ENCODE measurements around the gene SIRT3. TPM values are rescaled to one million over a fixed set of nuclear protein-coding genes. Genes with fewer than 3 reads are reported as not detected.

SIRT3 gene
- total and polyA plus RNA-seq, 2 of the 13 experiments (the other 11 are each of a cell fraction or from before 2014, with no cell fraction given): 15.1 to 18.2 TPM

DNA sequence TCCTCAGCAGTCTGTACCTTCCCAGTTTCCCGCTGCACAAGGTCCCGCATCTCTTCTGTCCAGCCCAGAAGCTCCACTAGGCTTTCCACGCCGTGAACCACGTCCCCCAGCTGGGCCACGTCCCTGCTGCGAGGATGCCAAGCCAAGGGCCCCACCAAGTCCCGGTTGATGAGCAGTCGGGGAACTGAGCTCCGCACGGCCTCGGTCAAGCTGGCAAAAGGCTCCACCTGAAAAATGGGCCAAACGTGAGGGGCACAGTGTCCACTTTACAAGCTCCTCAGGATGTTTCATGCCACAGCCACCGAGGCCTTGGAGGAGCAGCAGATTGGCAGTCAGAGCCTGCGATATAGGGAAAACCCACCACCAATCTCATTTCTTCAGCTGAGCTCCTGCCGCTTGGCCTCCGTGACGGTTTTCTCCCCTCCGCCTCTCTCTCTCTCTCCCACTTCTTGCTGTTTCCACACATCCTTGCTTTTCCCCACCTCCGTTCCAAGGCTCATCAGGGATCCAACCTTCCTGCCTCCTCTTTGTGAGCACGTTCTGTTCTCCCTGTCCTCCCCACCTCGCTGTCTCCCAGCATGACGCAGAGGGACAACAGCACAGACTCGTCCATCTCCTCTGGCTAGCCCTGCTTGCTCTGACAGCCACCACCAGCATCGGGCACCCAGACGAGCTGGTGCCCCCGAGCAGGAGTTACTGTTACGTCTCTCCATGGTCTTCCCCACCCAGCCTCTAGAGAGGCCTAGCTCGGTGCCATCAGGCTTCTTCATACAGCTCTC is 17.1 kb downstream of the SIRT3 start:
- POLR2A ChIA-PET: interaction anchor here (1.1 kb wide), 1 partner anchor 12 kb away, joined by 3 read pairs; the partner anchor contains the start of genes BET1L and RIC8A
- BruUV-seq (replicated peaks): no TSS peak
- H3K27me3 ChIP-seq (ENCODE audit: control insufficient read depth in 1 of 2, insufficient read depth in 2 of 2, low read length in 2 of 2): no peaks in the 10 kb centered on the region

DNA sequence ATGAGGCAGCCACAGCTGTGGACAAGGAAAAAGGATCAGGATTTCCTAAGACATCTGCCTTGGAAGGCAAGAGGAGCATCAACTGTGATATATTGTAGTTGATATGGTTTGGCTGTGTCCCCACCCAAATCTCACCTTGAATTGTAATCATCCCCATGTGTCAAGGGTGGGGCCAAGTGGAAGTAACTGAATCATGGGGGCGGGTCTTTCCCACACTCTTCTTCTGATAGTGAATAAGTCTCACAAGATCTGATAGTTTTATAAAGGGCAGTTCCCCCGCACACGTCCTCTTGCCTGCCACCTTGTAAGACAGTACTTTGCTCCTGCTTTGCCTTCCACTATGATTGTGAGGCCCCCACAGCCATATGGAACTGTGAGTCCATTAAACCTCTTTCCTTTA is 18.4 kb downstream of the SIRT3 start:
- in situ Hi-C loops (cut with HindIII; ENCODE audit: extremely low pct_ligation_motif_present, low pct_unique_long_range_greater_than_20kb) (no loop called here), intact Hi-C loops (cut with micrococcal nuclease; ENCODE audit: unreplicated experiment) (no loop called here)
- no TSS peak for BruUV-seq (replicated peaks)
- ChIA-PET POLR2A (interaction anchor here (3.0 kb wide), 1 partner anchor 11 kb away, joined by 41 read pairs; the partner anchor contains the start of genes BET1L and RIC8A), CTCF (ENCODE audit: low intra/inter-chr PET ratio, low total read pairs) (no interaction called here)
- peaks cover 24% of the 10 kb centered on the region for H3K4me1 ChIP-seq (ENCODE audit: insufficient read depth, low read length)
- ATAC-seq (no peak), FAIRE-seq (no peak), DNase-seq (ENCODE audit: low spot score) (no peak)
- no peak overlapping the region for H2AFZ ChIP-seq (ENCODE audit: low read length)
- no peak overlapping the region for H3K4me3 ChIP-seq (replicated peaks in 1 of 3; ENCODE audit: insufficient read depth in 1 of 3, low read depth in 2 of 3, low read length in 3 of 3)
- no peak overlapping the region for H3K4me2 ChIP-seq (ENCODE audit: low read depth, low read length)
- no peaks in the 10 kb centered on the region for H3K9me3 ChIP-seq (ENCODE audit: low read length)
- no peak overlapping the region for H3K27ac ChIP-seq (ENCODE audit: extremely low read length, insufficient read depth, low read length)
- H4K20me1 ChIP-seq (ENCODE audit: insufficient read depth, low read length): no peaks in the 10 kb centered on the region
- H3K79me2 ChIP-seq (ENCODE audit: insufficient read depth, low read length): no peaks in the 10 kb centered on the region
- no peaks in the 10 kb centered on the region for H3K27me3 ChIP-seq (ENCODE audit: control insufficient read depth in 1 of 2, insufficient read depth in 2 of 2, low read length in 2 of 2)
- TF ChIP-seq KMT2B (CRISPR knock-in tag; IDR thresholded peaks at IDR 0.05): no peak
- no peak for TF ChIP-seq DNMT1 (CRISPR knock-in tag; IDR thresholded peaks at IDR 0.05)
- 94% methylated on average over 3 of the region's 3 CpGs for WGBS (ENCODE audit: low lambda C conversion rate)
- peaks cover 16 to 35% of the 10 kb centered on the region in 2 experiments; a peak in 4 of 5 replicates for H3K36me3 ChIP-seq (replicated peaks in 1 of 2; ENCODE audit: control insufficient read depth in 1 of 2, insufficient read depth in 2 of 2, low read length in 2 of 2)
- H3K9ac ChIP-seq (ENCODE audit: insufficient read depth, low read depth, low read length): no peak overlapping the region

More for the DNA sequence above, 17.1 kb downstream of the SIRT3 start:
- FAIRE-seq (no peak), ATAC-seq (no peak), DNase-seq (ENCODE audit: low spot score) (no peak)
- Histone ChIP-seq H2AFZ (ENCODE audit: low read length) (no peak overlapping the region), H3K36me3 (replicated peaks in 1 of 2; ENCODE audit: control insufficient read depth in 1 of 2, insufficient read depth in 2 of 2, low read length in 2 of 2) (peaks cover 10 to 26% of the 10 kb centered on the region in 2 experiments; a peak in 4 of 5 replicates), H3K9ac (ENCODE audit: insufficient read depth, low read depth, low read length) (no peak overlapping the region), H3K4me3 (replicated peaks in 1 of 3; ENCODE audit: insufficient read depth in 1 of 3, low read depth in 2 of 3, low read length in 3 of 3) (no peak overlapping the region), H3K9me3 (ENCODE audit: low read length) (no peaks in the 10 kb centered on the region), H4K20me1 (ENCODE audit: insufficient read depth, low read length) (no peaks in the 10 kb centered on the region), H3K79me2 (ENCODE audit: insufficient read depth, low read length) (no peaks in the 10 kb centered on the region), H3K4me2 (ENCODE audit: low read depth, low read length) (no peak overlapping the region), H3K4me1 (ENCODE audit: insufficient read depth, low read length) (peaks cover 24% of the 10 kb centered on the region), H3K27ac (ENCODE audit: extremely low read length, insufficient read depth, low read length) (no peak overlapping the region)
- TF ChIP-seq ARHGAP35 (CRISPR knock-in tag; IDR thresholded peaks at IDR 0.05; ENCODE audit: borderline replicate concordance) (no peak), TGIF2 (CRISPR knock-in tag; IDR thresholded peaks at IDR 0.05) (no peak), MBNL3 (CRISPR knock-in tag; conservative IDR thresholded peaks at IDR 0.05) (no peak), ZNF235 (CRISPR knock-in tag; IDR thresholded peaks at IDR 0.05; ENCODE audit: borderline replicate concordance) (no peak), TCF12 (IDR thresholded peaks at IDR 0.05) (no peak), TCF12 (CRISPR knock-in tag; IDR thresholded peaks at IDR 0.05) (no peak), AGO2 (optimal IDR thresholded peaks at IDR 0.05; ENCODE audit: low read depth, low read length) (peak; percentile 49)
- CTCF ChIA-PET (ENCODE audit: low intra/inter-chr PET ratio, low total read pairs): no interaction called here
- in situ Hi-C loops (cut with HindIII; ENCODE audit: extremely low pct_ligation_motif_present, low pct_unique_long_range_greater_than_20kb) (no loop called here), intact Hi-C loops (cut with micrococcal nuclease; ENCODE audit: unreplicated experiment) (no loop called here)
- 90% methylated on average over 24 of the region's 29 CpGs for WGBS (ENCODE audit: low lambda C conversion rate)
